HEK293T (cell line): ENCODE data around the gene POLR2L.

Source experiments
- CTCF ChIA-PET: fragments of 350-600 bp; formaldehyde crosslinking; extraction: SDS; loops from one replicate; lab custom pipeline; 2021; ENCODE audit warnings: antibody characterized with exemption, inconsistent platforms; lab: Yijun Ruan, JAX
- POLR2A ChIA-PET: fragments of 350-600 bp; formaldehyde crosslinking; extraction: SDS; loops from one replicate; lab custom pipeline; 2020; ENCODE audit warnings: antibody characterized with exemption, inconsistent platforms; lab: Yijun Ruan, JAX
- DNase-seq: peaks from one replicate; pipeline ENCODE4 v3.0.0; 2012; ENCODE audit warnings: mixed read lengths; ENCODE audit errors: extremely low spot score
- ARNT ChIP-seq: fragments of 450-650 bp; IDR thresholded peaks from 2 replicates; pipeline ENCODE4 v1.6.1; 2017; ENCODE audit warnings: mild to moderate bottlenecking
- BHLHE40 ChIP-seq: fragments of 450-650 bp; IDR thresholded peaks from 2 replicates; pipeline ENCODE4 v1.6.1; 2016; ENCODE audit warnings: mild to moderate bottlenecking, moderate library complexity, borderline replicate concordance
- CTBP1 ChIP-seq: fragments of 450-650 bp; IDR thresholded peaks from 2 replicates; pipeline ENCODE4 v1.6.1; 2016; ENCODE audit warnings: borderline replicate concordance
- ELF4 ChIP-seq: fragments of 450-650 bp; IDR thresholded peaks from 2 replicates; pipeline ENCODE4 v1.6.1; 2017; ENCODE audit warnings: antibody characterized with exemption
- FOXA1 ChIP-seq: fragments of 450-650 bp; IDR thresholded peaks from 2 replicates; pipeline ENCODE4 v1.6.1; 2016; ENCODE audit warnings: mild to moderate bottlenecking
- FOXK2 ChIP-seq: fragments of 450-650 bp; IDR thresholded peaks from 2 replicates; pipeline ENCODE4 v1.6.1; 2016; ENCODE audit warnings: mild to moderate bottlenecking
- FOXM1 ChIP-seq: fragments of 450-650 bp; IDR thresholded peaks from 2 replicates; pipeline ENCODE4 v1.6.1; 2017; ENCODE audit warnings: mild to moderate bottlenecking, borderline replicate concordance
- HDGF ChIP-seq: fragments of 450-650 bp; IDR thresholded peaks from 2 replicates; pipeline ENCODE4 v1.6.1; 2017; ENCODE audit warnings: antibody characterized with exemption, borderline replicate concordance
- L3MBTL2 ChIP-seq: fragments of 450-650 bp; conservative IDR thresholded peaks from 2 replicates; pipeline ENCODE4 v1.6.1; 2016; ENCODE audit warnings: mild to moderate bottlenecking
- LEF1 ChIP-seq: fragments of 450-650 bp; IDR thresholded peaks from 2 replicates; pipeline ENCODE4 v1.6.1; 2017; ENCODE audit warnings: mild to moderate bottlenecking, borderline replicate concordance
- NFRKB ChIP-seq: fragments of 450-650 bp; IDR thresholded peaks from 2 replicates; pipeline ENCODE4 v1.6.1; 2016; ENCODE audit warnings: mild to moderate bottlenecking, moderate library complexity
- PKNOX1 ChIP-seq: fragments of 450-650 bp; IDR thresholded peaks from 2 replicates; pipeline ENCODE4 v1.6.1; 2016
- SP1 ChIP-seq: fragments of 450-650 bp; IDR thresholded peaks from 2 replicates; pipeline ENCODE4 v1.6.1; 2017
- SUZ12 ChIP-seq: fragments of 450-650 bp; IDR thresholded peaks from 2 replicates; pipeline ENCODE4 v1.6.1; 2016; ENCODE audit warnings: mild to moderate bottlenecking
- TARDBP ChIP-seq: fragments of 450-650 bp; IDR thresholded peaks from 2 replicates; pipeline ENCODE4 v1.6.1; 2016
- ZNF384 ChIP-seq: fragments of 450-650 bp; IDR thresholded peaks from 2 replicates; pipeline ENCODE4 v1.6.1; 2016

The POLR2L gene

GRCh38 chr11:838441-839279, 3.7 kb downstream of the POLR2L start:
- TF ChIP-seq L3MBTL2 (peak; percentile 49), SP1 (no peak), ELF4 (no peak), CTBP1 (no peak), ZNF384 (no peak), BHLHE40 (no peak)
- DNase-seq: no peak
- POLR2A ChIA-PET: interaction anchor here (0.9 to 1.5 kb wide), 2 partner anchors 20 to 29 kb away, joined by 3 read pairs; partner anchors contain the start of genes PNPLA2 and RPLP2
- CTCF ChIA-PET: no interaction called here

- CTCF ChIA-PET: no interaction called here
- no peak for TF ChIP-seq FOXK2
- no peak for TF ChIP-seq PKNOX1
- no peak for TF ChIP-seq BHLHE40
- TF ChIP-seq FOXM1: no peak
- no peak for TF ChIP-seq CTBP1
- no peak for TF ChIP-seq SUZ12
- no peak for TF ChIP-seq ELF4
- no peak for TF ChIP-seq NFRKB
- TF ChIP-seq FOXA1: no peak
- POLR2A ChIA-PET: interaction anchor here (0.9 to 1.5 kb wide), 2 partner anchors 19 to 29 kb away, joined by 3 read pairs; partner anchors contain the start of genes PNPLA2 and RPLP2
- no peak for DNase-seq
These were observed 4.4 kb downstream of the POLR2L start for GRCh38 chr11:837990-838307.

- DNase-seq: no peak
- ChIA-PET POLR2A (interaction anchor here (0.9 to 1.5 kb wide), 2 partner anchors 18 to 28 kb away, joined by 3 read pairs; partner anchors contain the start of genes PNPLA2 and RPLP2), CTCF (interaction anchor here (0.7 kb wide), 1 partner anchor 41 kb away, joined by 3 read pairs; no protein-coding TSS in a partner anchor)
- no peak for TF ChIP-seq NFRKB
- TF ChIP-seq HDGF: no peak
These were observed 4.9 kb downstream of the POLR2L start for GRCh38 chr11:837189-837989.

- no peak for DNase-seq
- no peak for TF ChIP-seq CTBP1
- TF ChIP-seq ARNT: no peak
- TF ChIP-seq SUZ12: no peak
- no peak for TF ChIP-seq LEF1
- no peak for TF ChIP-seq BHLHE40
- TF ChIP-seq ZNF384: no peak
- no peak for TF ChIP-seq NFRKB
- TF ChIP-seq L3MBTL2: no peak
- TF ChIP-seq SP1: no peak
- TF ChIP-seq TARDBP: no peak
- no peak for TF ChIP-seq ELF4
- TF ChIP-seq FOXM1: no peak
- no peak for TF ChIP-seq FOXK2
- TF ChIP-seq PKNOX1: no peak
- TF ChIP-seq HDGF: no peak
- TF ChIP-seq FOXA1: no peak
- ChIA-PET CTCF (interaction anchor here (0.7 kb wide), 1 partner anchor 40 kb away, joined by 3 read pairs; no protein-coding TSS in a partner anchor), POLR2A (no interaction called here)
These were observed 5.6 kb downstream of the POLR2L start for GRCh38 chr11:836700-837099.

GRCh38 chr11:836274-836673, 6.1 kb downstream of the POLR2L start:
- no peak for DNase-seq

More at GRCh38 chr11:836274-836673, 6.1 kb downstream of the POLR2L start:
- CTCF ChIA-PET: no interaction called here
- TF ChIP-seq HDGF (no peak), SUZ12 (no peak), NFRKB (no peak), LEF1 (no peak), BHLHE40 (no peak), FOXM1 (no peak), CTBP1 (no peak), ZNF384 (no peak), TARDBP (no peak), ARNT (no peak), FOXA1 (no peak), L3MBTL2 (no peak), PKNOX1 (no peak), SP1 (no peak), FOXK2 (no peak), ELF4 (no peak)
- POLR2A ChIA-PET: no interaction called here
